GM23248 (cell line): Measurements from ENCODE around the gene KRT83.
"Not testable (repeated sequence)": the region's sequence is repeated elsewhere in the genome, so short reads cannot be mapped to it uniquely, and the experiment has no call there.

Source experiments
- EZH2 ChIP-seq: fragments of 200-600 bp; sonication (generic); IDR thresholded peaks from 2 replicates; pipeline ENCODE4 v1.6.1; 2018; ENCODE audit warnings: antibody characterized with exemption, mild to moderate bottlenecking; ENCODE audit not compliant: insufficient read depth, poor library complexity, severe bottlenecking
- EZH2phosphoT487 ChIP-seq: fragments of 200-600 bp; sonication (generic); IDR thresholded peaks from 2 replicates; pipeline ENCODE4 v1.6.1; 2018; ENCODE audit warnings: antibody characterized with exemption, moderate library complexity, mild to moderate bottlenecking, low read depth; ENCODE audit not compliant: insufficient read depth

GRCh38 chr12:52286857-52287785 lies 34.1 kb downstream of the KRT83 start:
- TF ChIP-seq EZH2phosphoT487, EZH2: not testable (repeated sequence)
